Activated gamma-delta T cell treated with anti-CD3 and anti-CD28 coated beads, Interleukin-2, amount 50 U/mL, for 16 hours (primary cell): ENCODE results near the gene STOM.
"Not testable (repeated sequence)": the region's sequence is repeated elsewhere in the genome, so short reads cannot be mapped to it uniquely, and the experiment has no call there.

Experiments
- DNase-seq: peaks from one replicate; pipeline ENCODE4 v3.0.0-alpha.2; 2020; ENCODE audit warnings: low read depth

Gene STOM

GRCh38 chr9:121300283-121301119 lies 69.5 kb downstream of the STOM start:
- DNase-seq: no peak

- no peak for DNase-seq
Measured at GRCh38 chr9:121299467-121300282, 70.4 kb downstream of the STOM start.

- no peak for DNase-seq
Measured at GRCh38 chr9:121298689-121299466, 71.2 kb downstream of the STOM start.

- DNase-seq: no peak
Measured at GRCh38 chr9:121298016-121298538, 72.0 kb downstream of the STOM start.

GRCh38 chr9:121297389-121297788 lies 72.7 kb downstream of the STOM start:
- DNase-seq: no peak

- no peak for DNase-seq
Measured at GRCh38 chr9:121296213-121297127, 73.6 kb downstream of the STOM start.

GRCh38 chr9:121295662-121296191 lies 74.3 kb downstream of the STOM start:
- no peak for DNase-seq

- no peak for DNase-seq
Measured at GRCh38 chr9:121294866-121295661, 75.0 kb downstream of the STOM start.

- DNase-seq: no peak
Measured at GRCh38 chr9:121294151-121294743, 75.8 kb downstream of the STOM start.

GRCh38 chr9:121292801-121293241 lies 77.2 kb downstream of the STOM start:
- no peak for DNase-seq

- no peak for DNase-seq
Measured at GRCh38 chr9:121292051-121292450, 78.0 kb downstream of the STOM start.

- DNase-seq: not testable (repeated sequence)
Measured at GRCh38 chr9:121291536-121291935, 78.5 kb downstream of the STOM start.

- DNase-seq: no peak
Measured at GRCh38 chr9:121289772-121290370, 80.2 kb downstream of the STOM start.

- DNase-seq: no peak
Measured at GRCh38 chr9:121289026-121289771, 80.9 kb downstream of the STOM start.
